ENCODE data around the gene WNT9A.

Gene WNT9A

GRCh38 chr1:227923353-227924167 lies 24.2 kb downstream of the WNT9A start:
- DNase-seq (ENCODE audit: low read depth in 2 of 2): no peak

GRCh38 chr1:227922501-227923352 lies 25.0 kb downstream of the WNT9A start:
- TF ChIP-seq CTCF (IDR thresholded peaks at IDR 0.05; ENCODE audit: low read depth, low read length): no peak
- H3K4me3 ChIP-seq (replicated peaks in 1 of 2; ENCODE audit: low read depth in 2 of 2, low read length in 2 of 2): no peak overlapping the region
- DNase-seq (ENCODE audit: low read depth in 2 of 2): no peak

More at GRCh38 chr1:227923353-227924167, 24.2 kb downstream of the WNT9A start:
- H3K4me3 ChIP-seq (replicated peaks in 1 of 2; ENCODE audit: low read depth in 2 of 2, low read length in 2 of 2): no peak overlapping the region
- no peak for TF ChIP-seq CTCF (IDR thresholded peaks at IDR 0.05; ENCODE audit: low read depth, low read length)

- no peak overlapping the region for H3K4me3 ChIP-seq (replicated peaks in 1 of 2; ENCODE audit: low read depth in 2 of 2, low read length in 2 of 2)
- DNase-seq (ENCODE audit: low read depth in 2 of 2): no peak
- TF ChIP-seq CTCF (IDR thresholded peaks at IDR 0.05; ENCODE audit: low read depth, low read length): no peak
These were observed 26.1 kb downstream of the WNT9A start for GRCh38 chr1:227921461-227922185.

- H3K4me3 ChIP-seq (replicated peaks in 1 of 2; ENCODE audit: low read depth in 2 of 2, low read length in 2 of 2): no peak overlapping the region
- no peak for DNase-seq (ENCODE audit: low read depth in 2 of 2)
- no peak for TF ChIP-seq CTCF (IDR thresholded peaks at IDR 0.05; ENCODE audit: low read depth, low read length)
These were observed 26.8 kb downstream of the WNT9A start for GRCh38 chr1:227920896-227921295.

GRCh38 chr1:227920426-227920825 lies 27.3 kb downstream of the WNT9A start:
- no peak for DNase-seq (ENCODE audit: low read depth in 2 of 2)
- no peak overlapping the region for H3K4me3 ChIP-seq (replicated peaks in 1 of 2; ENCODE audit: low read depth in 2 of 2, low read length in 2 of 2)
- no peak for TF ChIP-seq CTCF (IDR thresholded peaks at IDR 0.05; ENCODE audit: low read depth, low read length)

GRCh38 chr1:227919906-227920305 lies 27.8 kb downstream of the WNT9A start:
- no peak for DNase-seq (ENCODE audit: low read depth in 2 of 2)
- TF ChIP-seq CTCF (IDR thresholded peaks at IDR 0.05; ENCODE audit: low read depth, low read length): no peak

More at GRCh38 chr1:227919906-227920305, 27.8 kb downstream of the WNT9A start:
- H3K4me3 ChIP-seq (replicated peaks in 1 of 2; ENCODE audit: low read depth in 2 of 2, low read length in 2 of 2): no peak overlapping the region

Data from cardiac fibroblast (primary cell).